ENCODE results near the gene IL36RN. TPM values are rescaled to one million over a fixed set of nuclear protein-coding genes. Genes with fewer than 3 reads are reported as not detected.

IL36RN gene
- polyA plus RNA-seq, 4 donors, result not detected

DNA sequence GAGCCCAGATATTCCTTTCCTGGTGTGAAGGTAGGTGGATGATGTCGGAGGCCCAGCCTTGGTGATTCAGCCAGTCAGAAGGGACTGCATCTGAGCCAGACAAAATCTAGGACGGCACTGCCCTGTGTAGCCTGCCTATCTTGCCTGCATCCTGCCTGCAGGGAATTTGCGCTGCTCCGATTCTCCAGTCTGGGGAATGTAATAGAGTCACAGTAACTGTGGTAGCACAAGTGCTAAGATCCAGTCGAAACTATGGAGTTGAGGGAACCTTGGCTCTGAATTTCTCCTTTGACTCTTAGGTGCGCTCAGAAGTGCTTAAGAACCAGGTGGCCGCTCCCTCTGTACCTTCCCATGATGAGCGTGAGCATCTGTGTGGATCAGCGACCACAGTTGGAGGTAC lies 22.2 kb upstream of the IL36RN start:
- no peak overlapping the region for H3K4me3 ChIP-seq (ENCODE audit: low read depth in 1 of 3, low read length in 3 of 3)
- H3K4me1 ChIP-seq (ENCODE audit: control insufficient read depth in 3 of 3, insufficient read depth in 2 of 3, low read depth in 1 of 3, low read length in 2 of 3), result peaks cover 0 to 4% (median 0%) of the 10 kb centered on the region in 3 donors
- no peak for FAIRE-seq
- peaks cover 0 to 5% (median 4%) of the 10 kb centered on the region in 3 donors for H3K27me3 ChIP-seq (ENCODE audit: control insufficient read depth in 3 of 3, insufficient read depth in 3 of 3, low read length in 3 of 3)
- 89 to 94% (median 93%) methylated on average over 9 of the region's 9 CpGs for WGBS, 3 donors
- no peak for DNase-seq
- no peaks in the 10 kb centered on the region for H3K36me3 ChIP-seq (ENCODE audit: control insufficient read depth in 3 of 3, insufficient read depth in 2 of 3, low read depth in 1 of 3, low read length in 3 of 3)
- H3K9me3 ChIP-seq (ENCODE audit: control insufficient read depth in 2 of 2, insufficient read depth in 1 of 2, low read depth in 1 of 2, low read length in 1 of 2), result no peaks in the 10 kb centered on the region
- H3K27ac ChIP-seq (ENCODE audit: low read depth in 1 of 3, low read length in 2 of 3), result no peak overlapping the region

DNA sequence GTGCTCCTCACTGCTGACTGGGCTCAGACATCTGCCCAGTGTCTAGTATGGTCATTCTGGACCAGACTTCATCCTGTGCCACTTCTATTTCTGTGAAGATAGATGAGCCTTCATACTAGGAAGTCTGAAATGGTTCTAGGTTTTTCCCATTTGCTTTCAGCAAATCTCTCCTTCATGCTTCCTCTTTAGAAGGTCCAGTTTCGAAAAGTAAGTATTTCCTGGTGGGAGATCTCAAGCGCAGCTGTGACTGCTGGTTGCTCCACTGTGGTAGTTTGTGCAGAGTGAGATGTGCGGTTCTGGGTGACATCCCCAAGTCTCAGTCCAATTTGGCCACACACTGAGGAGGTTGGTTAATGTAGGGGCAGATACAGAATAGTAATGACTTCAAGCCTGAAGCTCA lies 20.7 kb upstream of the IL36RN start:
- WGBS, 3 donors, result 85 to 91% (median 88%) methylated on average over 3 of the region's 3 CpGs
- Histone ChIP-seq H3K27me3 (ENCODE audit: control insufficient read depth in 3 of 3, insufficient read depth in 3 of 3, low read length in 3 of 3) (peaks cover 0 to 5% (median 0%) of the 10 kb centered on the region in 3 donors), H3K9me3 (ENCODE audit: control insufficient read depth in 2 of 2, insufficient read depth in 1 of 2, low read depth in 1 of 2, low read length in 1 of 2) (no peaks in the 10 kb centered on the region), H3K4me3 (ENCODE audit: low read depth in 1 of 3, low read length in 3 of 3) (no peak overlapping the region), H3K4me1 (ENCODE audit: control insufficient read depth in 3 of 3, insufficient read depth in 2 of 3, low read depth in 1 of 3, low read length in 2 of 3) (peaks cover 0 to 4% (median 0%) of the 10 kb centered on the region in 3 donors), H3K36me3 (ENCODE audit: control insufficient read depth in 3 of 3, insufficient read depth in 2 of 3, low read depth in 1 of 3, low read length in 3 of 3) (no peaks in the 10 kb centered on the region), H3K27ac (ENCODE audit: low read depth in 1 of 3, low read length in 2 of 3) (no peak overlapping the region)
- DNase-seq (no peak), FAIRE-seq (no peak)

- DNase-seq (peak in 1 of 2 donors; percentile 18), FAIRE-seq (no peak)
- no peak overlapping the region for H3K27ac ChIP-seq (ENCODE audit: low read depth in 1 of 3, low read length in 2 of 3)
- no peaks in the 10 kb centered on the region for H3K36me3 ChIP-seq (ENCODE audit: control insufficient read depth in 3 of 3, insufficient read depth in 2 of 3, low read depth in 1 of 3, low read length in 3 of 3)
- H3K4me3 ChIP-seq (ENCODE audit: low read depth in 1 of 3, low read length in 3 of 3), result no peak overlapping the region
- peaks cover 0 to 2% (median 0%) of the 10 kb centered on the region in 3 donors for H3K27me3 ChIP-seq (ENCODE audit: control insufficient read depth in 3 of 3, insufficient read depth in 3 of 3, low read length in 3 of 3)
- H3K4me1 ChIP-seq (ENCODE audit: control insufficient read depth in 3 of 3, insufficient read depth in 2 of 3, low read depth in 1 of 3, low read length in 2 of 3), result peaks cover 0 to 4% (median 0%) of the 10 kb centered on the region in 3 donors
- no peaks in the 10 kb centered on the region for H3K9me3 ChIP-seq (ENCODE audit: control insufficient read depth in 2 of 2, insufficient read depth in 1 of 2, low read depth in 1 of 2, low read length in 1 of 2)
- 49 to 68% (median 53%) methylated on average over 2 of the region's 2 CpGs for WGBS, 3 donors
These were observed 19.8 kb upstream of the IL36RN start for GRCh38 chr2:113039158-113039557.

DNA sequence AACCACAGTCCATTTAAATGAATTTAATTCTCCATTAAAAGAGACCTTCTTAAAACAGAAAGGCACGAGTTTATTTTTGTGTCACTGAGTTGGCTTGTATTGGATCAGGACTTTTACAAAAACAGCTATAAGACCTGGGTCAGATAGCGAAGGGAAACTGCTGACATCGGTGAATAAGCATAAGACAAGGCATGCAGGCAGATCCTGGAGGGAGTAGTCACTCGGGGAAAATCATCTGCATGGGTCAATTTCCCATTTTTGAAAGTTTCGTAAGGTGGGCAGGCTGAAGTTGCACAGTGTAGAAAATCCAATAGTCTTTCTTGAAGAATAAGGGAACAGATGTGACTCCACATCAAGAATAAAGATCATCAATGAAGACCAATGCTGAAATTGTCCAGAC lies 19.3 kb upstream of the IL36RN start:
- Histone ChIP-seq H3K9me3 (ENCODE audit: control insufficient read depth in 2 of 2, insufficient read depth in 1 of 2, low read depth in 1 of 2, low read length in 1 of 2) (no peaks in the 10 kb centered on the region), H3K4me1 (ENCODE audit: control insufficient read depth in 3 of 3, insufficient read depth in 2 of 3, low read depth in 1 of 3, low read length in 2 of 3) (peaks cover 0 to 4% (median 0%) of the 10 kb centered on the region in 3 donors), H3K27me3 (ENCODE audit: control insufficient read depth in 3 of 3, insufficient read depth in 3 of 3, low read length in 3 of 3) (peaks cover 0 to under 1% (median 0%) of the 10 kb centered on the region in 3 donors), H3K27ac (ENCODE audit: low read depth in 1 of 3, low read length in 2 of 3) (no peak overlapping the region), H3K36me3 (ENCODE audit: control insufficient read depth in 3 of 3, insufficient read depth in 2 of 3, low read depth in 1 of 3, low read length in 3 of 3) (no peaks in the 10 kb centered on the region), H3K4me3 (ENCODE audit: low read depth in 1 of 3, low read length in 3 of 3) (no peak overlapping the region)
- WGBS, 3 donors, result 32 to 58% (median 54%) methylated on average over 5 of the region's 5 CpGs
- no peak for DNase-seq
- no peak for FAIRE-seq

GRCh38 chr2:113041871-113042270 lies 17.1 kb upstream of the IL36RN start:
- Histone ChIP-seq H3K4me1 (ENCODE audit: control insufficient read depth in 3 of 3, insufficient read depth in 2 of 3, low read depth in 1 of 3, low read length in 2 of 3) (peaks cover 0 to 4% (median 0%) of the 10 kb centered on the region in 3 donors), H3K27me3 (ENCODE audit: control insufficient read depth in 3 of 3, insufficient read depth in 3 of 3, low read length in 3 of 3) (no peaks in the 10 kb centered on the region), H3K27ac (ENCODE audit: low read depth in 1 of 3, low read length in 2 of 3) (no peak overlapping the region), H3K9me3 (ENCODE audit: control insufficient read depth in 2 of 2, insufficient read depth in 1 of 2, low read depth in 1 of 2, low read length in 1 of 2) (no peaks in the 10 kb centered on the region), H3K4me3 (ENCODE audit: low read depth in 1 of 3, low read length in 3 of 3) (no peak overlapping the region), H3K36me3 (ENCODE audit: control insufficient read depth in 3 of 3, insufficient read depth in 2 of 3, low read depth in 1 of 3, low read length in 3 of 3) (no peaks in the 10 kb centered on the region)
- FAIRE-seq, result no peak
- 68 to 74% (median 71%) methylated on average over 5 of the region's 5 CpGs for WGBS, 3 donors
- DNase-seq, result peak; percentile 23 to 25

DNA sequence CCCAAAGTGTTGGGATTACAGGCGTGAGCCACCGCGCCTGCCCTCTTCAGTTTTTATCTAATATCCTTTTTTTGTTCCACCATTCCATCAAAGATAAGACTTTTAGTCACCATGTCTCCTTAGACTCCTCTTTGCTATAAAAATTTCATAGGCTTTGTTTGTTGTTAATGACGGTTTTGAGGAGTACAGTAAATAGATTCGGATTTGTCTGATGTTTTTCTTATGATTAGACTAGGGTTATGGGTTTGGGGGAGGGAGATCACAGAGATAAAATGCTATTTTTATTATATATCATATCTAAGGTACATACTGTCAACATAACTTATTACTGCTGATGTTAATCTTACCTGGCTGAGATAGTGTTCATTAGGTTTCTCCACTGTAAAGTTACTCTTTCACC lies 12.5 kb upstream of the IL36RN start:
- WGBS, 3 donors, result 88 to 90% (median 90%) methylated on average over 5 of the region's 5 CpGs
- Histone ChIP-seq H3K36me3 (ENCODE audit: control insufficient read depth in 3 of 3, insufficient read depth in 2 of 3, low read depth in 1 of 3, low read length in 3 of 3) (no peaks in the 10 kb centered on the region), H3K27ac (ENCODE audit: low read depth in 1 of 3, low read length in 2 of 3) (no peak overlapping the region), H3K27me3 (ENCODE audit: control insufficient read depth in 3 of 3, insufficient read depth in 3 of 3, low read length in 3 of 3) (peaks cover 0 to 4% (median 1%) of the 10 kb centered on the region in 3 donors), H3K4me3 (ENCODE audit: low read depth in 1 of 3, low read length in 3 of 3) (no peak overlapping the region), H3K4me1 (ENCODE audit: control insufficient read depth in 3 of 3, insufficient read depth in 2 of 3, low read depth in 1 of 3, low read length in 2 of 3) (peaks cover 0 to 6% (median 0%) of the 10 kb centered on the region in 3 donors), H3K9me3 (ENCODE audit: control insufficient read depth in 2 of 2, insufficient read depth in 1 of 2, low read depth in 1 of 2, low read length in 1 of 2) (no peaks in the 10 kb centered on the region)
- DNase-seq (no peak), FAIRE-seq (no peak)

GRCh38 chr2:113050921-113051895 lies 7.8 kb upstream of the IL36RN start:
- Histone ChIP-seq H3K36me3 (ENCODE audit: control insufficient read depth in 3 of 3, insufficient read depth in 2 of 3, low read depth in 1 of 3, low read length in 3 of 3) (no peaks in the 10 kb centered on the region), H3K9me3 (ENCODE audit: control insufficient read depth in 2 of 2, insufficient read depth in 1 of 2, low read depth in 1 of 2, low read length in 1 of 2) (peaks cover 0 to 27% of the 10 kb centered on the region in 2 donors), H3K27me3 (ENCODE audit: control insufficient read depth in 3 of 3, insufficient read depth in 3 of 3, low read length in 3 of 3) (peaks cover 0 to 4% (median 1%) of the 10 kb centered on the region in 3 donors), H3K4me1 (ENCODE audit: control insufficient read depth in 3 of 3, insufficient read depth in 2 of 3, low read depth in 1 of 3, low read length in 2 of 3) (peaks cover 0 to 22% (median 0%) of the 10 kb centered on the region in 3 donors), H3K4me3 (ENCODE audit: low read depth in 1 of 3, low read length in 3 of 3) (no peak overlapping the region), H3K27ac (ENCODE audit: low read depth in 1 of 3, low read length in 2 of 3) (no peak overlapping the region)
- no peak for FAIRE-seq
- no peak for DNase-seq
- WGBS, 3 donors, result 89 to 93% (median 90%) methylated on average over 38 of the region's 38 CpGs

GRCh38 chr2:113052396-113052917 lies 6.5 kb upstream of the IL36RN start, which contains the start of gene IL36B:
Gene IL36B (minus strand): TSS chr2:113052867.
- peaks cover 0 to 4% (median 1%) of the 10 kb centered on the region in 3 donors for H3K27me3 ChIP-seq (ENCODE audit: control insufficient read depth in 3 of 3, insufficient read depth in 3 of 3, low read length in 3 of 3)
- FAIRE-seq (no peak), DNase-seq (peak in 1 of 2 donors; percentile 62)

More at GRCh38 chr2:113052396-113052917, 6.5 kb upstream of the IL36RN start, which contains the start of gene IL36B:
- Histone ChIP-seq H3K4me3 (ENCODE audit: low read depth in 1 of 3, low read length in 3 of 3) (no peak within 1 kb of the TSS), H3K4me1 (ENCODE audit: control insufficient read depth in 3 of 3, insufficient read depth in 2 of 3, low read depth in 1 of 3, low read length in 2 of 3) (peaks cover 0 to 21% (median 0%) of the 10 kb centered on the region in 3 donors), H3K36me3 (ENCODE audit: control insufficient read depth in 3 of 3, insufficient read depth in 2 of 3, low read depth in 1 of 3, low read length in 3 of 3) (no peaks in the 10 kb centered on the region), H3K9me3 (ENCODE audit: control insufficient read depth in 2 of 2, insufficient read depth in 1 of 2, low read depth in 1 of 2, low read length in 1 of 2) (peaks cover 0 to 27% of the 10 kb centered on the region in 2 donors), H3K27ac (ENCODE audit: low read depth in 1 of 3, low read length in 2 of 3) (peak within 1 kb of the TSS in 1 of 3 donors; percentile 65)
- WGBS, 3 donors, result 50 to 68% (median 52%) methylated on average over 6 of the region's 6 CpGs
